DMS53 treated with DMSO at 0.1 percent for 48 hours (cell line): ENCODE data around the gene NSMF.

Experiments
- DNase-seq: peaks from one replicate; lab custom pipeline; 2025; ENCODE audit not compliant: unreplicated experiment; lab: John Stamatoyannopoulos, UW

The NSMF gene

GRCh38 chr9:137492464-137493363, 33.6 kb upstream of the NSMF start:
- no peak for DNase-seq

GRCh38 chr9:137491735-137492432, 32.8 kb upstream of the NSMF start:
- DNase-seq: no peak

- DNase-seq: no peak
These were observed 31.5 kb upstream of the NSMF start for GRCh38 chr9:137490532-137491186.

GRCh38 chr9:137488906-137489305, 29.8 kb upstream of the NSMF start:
- DNase-seq: no peak

GRCh38 chr9:137488327-137488653, 29.2 kb upstream of the NSMF start:
- DNase-seq: peak; percentile 75

GRCh38 chr9:137487454-137488326, 28.6 kb upstream of the NSMF start:
- peak; percentile 87 for DNase-seq

- DNase-seq: peak; percentile 54
These were observed 27.7 kb upstream of the NSMF start for GRCh38 chr9:137486545-137487453.

- DNase-seq: no peak
These were observed 27.0 kb upstream of the NSMF start for GRCh38 chr9:137486141-137486490.

GRCh38 chr9:137485343-137486140, 26.4 kb upstream of the NSMF start:
- peak; percentile 95 for DNase-seq

GRCh38 chr9:137484551-137485315, 25.6 kb upstream of the NSMF start:
- DNase-seq: peak; percentile 71

GRCh38 chr9:137482094-137482781, 23.1 kb upstream of the NSMF start:
- DNase-seq: peak; percentile 55

- DNase-seq: no peak
These were observed 21.9 kb upstream of the NSMF start for GRCh38 chr9:137480686-137481683.

- DNase-seq: no peak
These were observed 21.0 kb upstream of the NSMF start for GRCh38 chr9:137479892-137480685.

GRCh38 chr9:137478962-137479861, 20.1 kb upstream of the NSMF start:
- DNase-seq: peak; percentile 60

GRCh38 chr9:137478613-137478961, 19.5 kb upstream of the NSMF start:
- no peak for DNase-seq
